ENCODE data around the gene STRN3. TPM values are rescaled to one million over a fixed set of nuclear protein-coding genes. Genes with fewer than 3 reads are reported as not detected.

STRN3 gene
- total and polyA plus RNA-seq, 2 of the 8 experiments (the other 6 are each of a cell fraction or from before 2014, with no cell fraction given): 8.7 to 38.1 TPM

DNA sequence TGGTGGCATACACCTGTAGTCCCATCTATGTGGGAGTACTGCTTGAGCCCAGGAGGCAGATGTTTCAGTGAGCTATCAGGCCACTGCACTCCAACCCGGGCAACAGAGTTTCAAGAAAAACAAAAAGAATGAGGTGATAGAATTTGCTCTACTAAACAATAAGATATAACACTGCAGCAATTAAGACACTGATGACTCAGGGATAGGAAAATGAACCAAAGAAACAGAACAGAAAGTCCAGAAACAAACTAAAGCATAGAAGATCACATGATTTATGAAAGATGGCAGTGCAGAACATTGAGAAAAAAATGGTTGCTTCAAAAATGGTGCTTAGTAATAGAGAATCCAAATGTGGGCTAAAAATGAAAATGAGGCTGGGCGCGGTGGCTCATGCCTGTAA is 66.0 kb downstream of the STRN3 start:
- FAIRE-seq (no peak), DNase-seq (ENCODE audit: low read depth in 1 of 2, low spot score in 2 of 2) (no peak)
- H4K20me1 ChIP-seq (replicated peaks in 1 of 2; ENCODE audit: control insufficient read depth in 1 of 2, insufficient read depth in 2 of 2, low read length in 2 of 2): peaks cover 0 to 5% of the 10 kb centered on the region in 2 experiments
- H2AK5ac ChIP-seq (ENCODE audit: low read depth, low read length): no peak overlapping the region
- no peak overlapping the region for H3K4me3 ChIP-seq (ENCODE audit: extremely low read depth in 1 of 4, insufficient read depth in 2 of 4, low read depth in 3 of 4, low read length in 4 of 4)
- H3K27ac ChIP-seq (ENCODE audit: low read depth, low read length): no peak overlapping the region
- no peak overlapping the region for H2BK120ac ChIP-seq (replicated peaks; ENCODE audit: low read depth, low read length)
- no peak overlapping the region for H2BK12ac ChIP-seq (ENCODE audit: low read depth, low read length)
- H3K9ac ChIP-seq (replicated peaks in 1 of 4; ENCODE audit: extremely low read depth in 1 of 4, low read depth in 3 of 4, low read length in 3 of 4): no peak overlapping the region
- TF ChIP-seq CREB1 (IDR thresholded peaks at IDR 0.05) (no peak), SUZ12 (IDR thresholded peaks at IDR 0.05; ENCODE audit: low read length) (no peak), GABPA (IDR thresholded peaks at IDR 0.05; ENCODE audit: borderline replicate concordance, insufficient read depth, low read length) (no peak), RBBP5 (IDR thresholded peaks at IDR 0.05; ENCODE audit: borderline replicate concordance, low read depth, low read length) (no peak), RNF2 (IDR thresholded peaks at IDR 0.05; ENCODE audit: borderline replicate concordance, low read depth, low read length, missing control alignments, poor library complexity, severe bottlenecking) (no peak), SRF (IDR thresholded peaks at IDR 0.05; ENCODE audit: low read depth, low read length) (no peak), RAD21 (IDR thresholded peaks at IDR 0.05 in 1 of 2, conservative IDR thresholded peaks at IDR 0.05 in 1 of 2; ENCODE audit: low read depth in 2 of 2, low read length in 2 of 2) (no peak), JUND (IDR thresholded peaks at IDR 0.05; ENCODE audit: low read length) (no peak), SIRT6 (IDR thresholded peaks at IDR 0.05; ENCODE audit: low read length) (no peak), GTF2F1 (IDR thresholded peaks at IDR 0.05; ENCODE audit: borderline replicate concordance, low read depth, low read length) (no peak)
- TF ChIP-seq, protein P1, sequence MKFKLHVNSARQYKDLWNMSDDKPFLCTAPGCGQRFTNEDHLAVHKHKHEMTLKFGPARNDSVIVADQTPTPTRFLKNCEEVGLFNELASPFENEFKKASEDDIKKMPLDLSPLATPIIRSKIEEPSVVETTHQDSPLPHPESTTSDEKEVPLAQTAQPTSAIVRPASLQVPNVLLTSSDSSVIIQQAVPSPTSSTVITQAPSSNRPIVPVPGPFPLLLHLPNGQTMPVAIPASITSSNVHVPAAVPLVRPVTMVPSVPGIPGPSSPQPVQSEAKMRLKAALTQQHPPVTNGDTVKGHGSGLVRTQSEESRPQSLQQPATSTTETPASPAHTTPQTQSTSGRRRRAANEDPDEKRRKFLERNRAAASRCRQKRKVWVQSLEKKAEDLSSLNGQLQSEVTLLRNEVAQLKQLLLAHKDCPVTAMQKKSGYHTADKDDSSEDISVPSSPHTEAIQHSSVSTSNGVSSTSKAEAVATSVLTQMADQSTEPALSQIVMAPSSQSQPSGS (IDR thresholded peaks at IDR 0.05; ENCODE audit: low read length): no peak
- no peak overlapping the region for H3K14ac ChIP-seq (ENCODE audit: insufficient read length)
- H3K79me1 ChIP-seq (ENCODE audit: low read depth, low read length): no peaks in the 10 kb centered on the region; the same call in none of the 2 replicates
- CTCF ChIA-PET (ENCODE audit: partially characterized antibody): no interaction called here
- H2AFZ ChIP-seq (ENCODE audit: low read length): no peak overlapping the region
- H4K91ac ChIP-seq (replicated peaks; ENCODE audit: insufficient read length, low read length): no peak overlapping the region
- POLR2A ChIA-PET (ENCODE audit: partially characterized antibody): no interaction called here
- H3K9me3 ChIP-seq (ENCODE audit: insufficient read depth in 2 of 2, low read depth in 1 of 2, low read length in 1 of 2): no peaks in the 10 kb centered on the region
- no peaks in the 10 kb centered on the region for H3K23me2 ChIP-seq (ENCODE audit: low read depth, low read length)
- 0 out of 7 replicates have a peak, but pooled peaks cover 0 to 3% (median 0%) of the 10 kb centered on the region in 4 experiments for H3K4me1 ChIP-seq (replicated peaks in 1 of 4; ENCODE audit: control insufficient read depth in 3 of 4, insufficient read depth in 4 of 4, low read length in 3 of 4)
- 95% methylated on average over 3 of the region's 3 CpGs; no CpG with 5 or more reads in 1 of the 2 experiments for WGBS, 2 experiments (ENCODE audit: extremely low coverage in 1 of 2, insufficient coverage in 1 of 2, insufficient read length in 1 of 2, insufficient replicate concordance in 2 of 2, low coverage in 1 of 2, low lambda C conversion rate in 2 of 2, missing lambda C conversion rate in 1 of 2)
- H2BK5ac ChIP-seq (ENCODE audit: low read depth, low read length): no peak overlapping the region
- H3K23ac ChIP-seq (ENCODE audit: insufficient read length): no peak overlapping the region
- H3K4me2 ChIP-seq (ENCODE audit: insufficient read depth in 1 of 2, low read depth in 2 of 2, low read length in 2 of 2): no peak overlapping the region
- no peaks in the 10 kb centered on the region for H3K27me3 ChIP-seq (replicated peaks in 1 of 4; ENCODE audit: control insufficient read depth in 3 of 4, extremely low read depth in 1 of 4, insufficient read depth in 3 of 4, low read length in 3 of 4)
- no peak overlapping the region for H4K8ac ChIP-seq (ENCODE audit: extremely low read depth, insufficient read depth, low read length)
- peaks cover 3 to 77% of the 10 kb centered on the region in 2 experiments; a peak in 3 of 4 replicates for H3K79me2 ChIP-seq (ENCODE audit: control insufficient read depth in 1 of 2, insufficient read depth in 2 of 2, low read length in 2 of 2)
- H3K18ac ChIP-seq (ENCODE audit: extremely low read depth, low read length): no peak overlapping the region
- no peak overlapping the region for H2BK15ac ChIP-seq (ENCODE audit: low read length)
- H3K56ac ChIP-seq (replicated peaks; ENCODE audit: insufficient read length, low read depth, low read length): no peak overlapping the region
- no peak overlapping the region for H4K5ac ChIP-seq (ENCODE audit: insufficient read length, low read depth, low read length)
- no peak overlapping the region for H2BK20ac ChIP-seq (ENCODE audit: low read length)
- H3K4ac ChIP-seq (replicated peaks; ENCODE audit: insufficient read length, low read depth, low read length): no peak overlapping the region
- H3K36me3 ChIP-seq (ENCODE audit: control insufficient read depth in 2 of 4, insufficient read depth in 4 of 4, low read length in 3 of 4): peaks cover 0 to 10% (median 0%) of the 10 kb centered on the region in 4 experiments; a peak in 1 of 8 replicates

Data from H1 (cell line).